Mesenchymal stem cell (in vitro differentiated cells and primary cell): ENCODE results near the gene NOC2L.
A peak's percentile ranks its signal among the peaks of the same experiment; 100 is the strongest.

Source experiments
- DNase-seq: peaks from one replicate; pipeline ENCODE4 v3.0.0-alpha.2; 2013
- H2AFZ ChIP-seq: one replicate; pipeline ENCODE4 v1.6.1; 2013; ENCODE audit warnings: low read depth, mild to moderate bottlenecking, control low read depth, inconsistent platforms, low read length, moderate library complexity
- H2AK5ac ChIP-seq: 2 replicates; pipeline ENCODE4 v1.6.1; 2013; ENCODE audit warnings: low read length, moderate library complexity, mild to moderate bottlenecking, inconsistent platforms; ENCODE audit not compliant: severe bottlenecking
- H2BK120ac ChIP-seq: one replicate; pipeline ENCODE4 v1.6.1; 2013; ENCODE audit warnings: low read depth, mild to moderate bottlenecking, inconsistent platforms, low read length, moderate library complexity
- H2BK12ac ChIP-seq, 2 experiments: one replicate each; pipeline ENCODE4 v1.6.1; 2013; ENCODE audit warnings: inconsistent platforms in 2 of 2, low read length in 2 of 2, mild to moderate bottlenecking in 2 of 2, moderate library complexity in 2 of 2, control low read depth in 1 of 2
- H2BK15ac ChIP-seq: one replicate; pipeline ENCODE4 v1.6.1; 2013; ENCODE audit warnings: mild to moderate bottlenecking, low read depth, inconsistent platforms; ENCODE audit not compliant: poor library complexity, severe bottlenecking
- H2BK5ac ChIP-seq: 2 replicates; pipeline ENCODE4 v1.6.1; 2013; ENCODE audit warnings: low read depth, mild to moderate bottlenecking, low read length, control low read depth, inconsistent platforms; ENCODE audit not compliant: poor library complexity, severe bottlenecking
- H3K14ac ChIP-seq, 2 experiments: one replicate each; pipeline ENCODE4 v1.6.1; 2013; ENCODE audit warnings: inconsistent platforms in 2 of 2, low read length in 2 of 2, control low read depth in 1 of 2, mild to moderate bottlenecking in 1 of 2, moderate library complexity in 1 of 2
- H3K18ac ChIP-seq, 2 experiments: one replicate each; pipeline ENCODE4 v1.6.1; 2013; ENCODE audit warnings: inconsistent platforms in 2 of 2, low read length in 2 of 2, control low read depth in 1 of 2, low read depth in 1 of 2, mild to moderate bottlenecking in 1 of 2
- H3K23ac ChIP-seq, 2 experiments: one replicate each; pipeline ENCODE4 v1.6.1; 2013; ENCODE audit warnings: inconsistent platforms in 2 of 2, low read length in 2 of 2, mild to moderate bottlenecking in 2 of 2, moderate library complexity in 2 of 2, control low read depth in 1 of 2
- H3K27ac ChIP-seq: 2 replicates; pipeline ENCODE4 v1.5.1; 2013; ENCODE audit warnings: mild to moderate bottlenecking, moderate library complexity, low read length, control low read depth, inconsistent platforms; ENCODE audit not compliant: poor library complexity, severe bottlenecking
- H3K27me3 ChIP-seq, 2 experiments: 2 replicates each; pipeline versions ENCODE4 v1.6.1 to v1.7.0; 2013; ENCODE audit warnings: low read length in 2 of 2, mild to moderate bottlenecking in 2 of 2, moderate library complexity in 2 of 2, control low read depth in 1 of 2, inconsistent platforms in 1 of 2; ENCODE audit not compliant: control insufficient read depth in 1 of 2, insufficient read depth in 1 of 2
- H3K36me3 ChIP-seq, 2 experiments: 2 replicates each; pipeline versions ENCODE4 v1.6.1 to v1.7.0; 2013; ENCODE audit warnings: low read length in 2 of 2, control low read depth in 1 of 2, inconsistent platforms in 1 of 2, low read depth in 1 of 2, mild to moderate bottlenecking in 1 of 2; ENCODE audit not compliant: insufficient read depth in 2 of 2, control insufficient read depth in 1 of 2
- H3K4ac ChIP-seq, 2 experiments: one replicate each; pipeline ENCODE4 v1.6.1; 2013; ENCODE audit warnings: inconsistent platforms in 2 of 2, low read length in 2 of 2, mild to moderate bottlenecking in 2 of 2, moderate library complexity in 2 of 2, control low read depth in 1 of 2, low read depth in 1 of 2
- H3K4me1 ChIP-seq: 2 replicates; pipeline ENCODE4 v1.6.1; 2013; ENCODE audit warnings: low read depth, low read length, control low read depth; ENCODE audit not compliant: control insufficient read depth, insufficient read depth
- H3K4me2 ChIP-seq: 2 replicates; pipeline ENCODE4 v1.6.1; 2013; ENCODE audit warnings: low read length, mild to moderate bottlenecking, inconsistent platforms; ENCODE audit not compliant: poor library complexity, severe bottlenecking
- H3K4me3 ChIP-seq, 2 experiments: 2 replicates each; pipeline versions ENCODE4 v1.5.1 to v1.7.0; 2013; ENCODE audit warnings: low read length in 2 of 2, mild to moderate bottlenecking in 2 of 2, control low read depth in 1 of 2, low read depth in 1 of 2; ENCODE audit not compliant: insufficient read depth in 1 of 2
- H3K79me1 ChIP-seq: replicated peaks from 2 replicates; pipeline ENCODE4 v1.6.1; 2013; ENCODE audit warnings: mild to moderate bottlenecking, control low read depth, low read length, inconsistent platforms; ENCODE audit not compliant: poor library complexity, severe bottlenecking
- H3K9ac ChIP-seq: 2 replicates; pipeline ENCODE4 v1.7.0; 2013; ENCODE audit warnings: mild to moderate bottlenecking, low read length, moderate library complexity
- H3K9me3 ChIP-seq: 2 replicates; pipeline ENCODE4 v1.7.0; 2013; ENCODE audit warnings: mild to moderate bottlenecking, low read length; ENCODE audit not compliant: control insufficient read depth
- H4K8ac ChIP-seq: one replicate; pipeline ENCODE4 v1.6.1; 2013; ENCODE audit warnings: inconsistent platforms, mild to moderate bottlenecking, low read length, moderate library complexity
- H4K91ac ChIP-seq: one replicate; pipeline ENCODE4 v1.6.1; 2013; ENCODE audit warnings: mild to moderate bottlenecking, low read length, inconsistent platforms
- WGBS: methylation state at CpG from one replicate; pipeline ENCODE4 v1.1.7; 2013; ENCODE audit warnings: mixed read lengths; 5-methylcytosine and 5-hydroxymethylcytosine counted together

The NOC2L gene

GRCh38 chr1:932776-933602 is 26.1 kb downstream of the NOC2L start:
- Histone ChIP-seq H3K9ac (no peak overlapping the region), H2AK5ac (no peak overlapping the region), H3K79me1 (no peaks in the 10 kb centered on the region), H2BK5ac (no peak overlapping the region), H2BK15ac (no peak overlapping the region), H2BK120ac (no peak overlapping the region), H2AFZ (no peak overlapping the region), H3K14ac (no peak overlapping the region), H3K4ac (no peak overlapping the region), H3K23ac (no peak overlapping the region), H3K36me3 (peaks cover 0 to 2% of the 10 kb centered on the region in 2 experiments), H3K4me3 (no peak overlapping the region), H3K27ac (no peak overlapping the region), H2BK12ac (no peak overlapping the region), H3K9me3 (no peaks in the 10 kb centered on the region), H4K8ac (no peak overlapping the region), H3K18ac (peak overlapping the region in 1 of 2 experiments; percentile 0), H3K4me1 (peaks cover 30% of the 10 kb centered on the region), H4K91ac (no peak overlapping the region), H3K4me2 (no peak overlapping the region), H3K27me3 (peaks cover 38 to 73% of the 10 kb centered on the region in 2 experiments)
- 74% methylated on average over 25 of the region's 25 CpGs for WGBS
- no peak for DNase-seq

- Histone ChIP-seq H3K18ac (no peak overlapping the region), H3K9me3 (no peaks in the 10 kb centered on the region), H4K91ac (no peak overlapping the region), H2BK5ac (no peak overlapping the region), H3K9ac (no peak overlapping the region), H3K27ac (no peak overlapping the region), H2BK15ac (no peak overlapping the region), H3K14ac (no peak overlapping the region), H2AFZ (no peak overlapping the region), H3K4me2 (no peak overlapping the region), H2BK12ac (no peak overlapping the region), H3K4me1 (peaks cover 28% of the 10 kb centered on the region), H3K36me3 (peaks cover 0 to 2% of the 10 kb centered on the region in 2 experiments), H3K27me3 (peaks cover 41 to 82% of the 10 kb centered on the region in 2 experiments), H4K8ac (no peak overlapping the region), H2BK120ac (no peak overlapping the region), H3K79me1 (no peaks in the 10 kb centered on the region), H3K23ac (no peak overlapping the region), H3K4ac (no peak overlapping the region), H2AK5ac (no peak overlapping the region), H3K4me3 (no peak overlapping the region)
- WGBS, result 43% methylated on average over 16 of the region's 16 CpGs
- no peak for DNase-seq
Observed at GRCh38 chr1:932173-932510, 26.9 kb downstream of the NOC2L start.

- no peak for DNase-seq
- Histone ChIP-seq H4K8ac (no peak overlapping the region), H3K9ac (no peak overlapping the region)
Observed at GRCh38 chr1:931380-932172, 27.5 kb downstream of the NOC2L start.

GRCh38 chr1:930633-931138 is 28.4 kb downstream of the NOC2L start:
- Histone ChIP-seq H3K36me3 (peaks cover 0 to 2% of the 10 kb centered on the region in 2 experiments), H3K14ac (no peak overlapping the region), H3K27me3 (peaks cover 47 to 84% of the 10 kb centered on the region in 2 experiments), H3K4me1 (peaks cover 29% of the 10 kb centered on the region), H3K79me1 (no peaks in the 10 kb centered on the region), H2BK120ac (no peak overlapping the region), H4K8ac (no peak overlapping the region), H3K23ac (no peak overlapping the region), H4K91ac (no peak overlapping the region), H2BK12ac (no peak overlapping the region), H3K9ac (no peak overlapping the region), H2BK15ac (no peak overlapping the region), H3K18ac (no peak overlapping the region), H2BK5ac (no peak overlapping the region), H3K9me3 (no peaks in the 10 kb centered on the region), H3K27ac (no peak overlapping the region), H3K4ac (no peak overlapping the region), H3K4me3 (no peak overlapping the region), H2AFZ (no peak overlapping the region), H3K4me2 (no peak overlapping the region), H2AK5ac (no peak overlapping the region)
- 81% methylated on average over 18 of the region's 18 CpGs for WGBS
- DNase-seq, result no peak

More at GRCh38 chr1:931380-932172, 27.5 kb downstream of the NOC2L start:
- H3K14ac ChIP-seq, result no peak overlapping the region
- no peak overlapping the region for H3K27ac ChIP-seq
- no peak overlapping the region for H3K4me3 ChIP-seq
- peaks cover 0 to 2% of the 10 kb centered on the region in 2 experiments for H3K36me3 ChIP-seq
- H3K18ac ChIP-seq, result peak overlapping the region in 1 of 2 experiments; percentile 15
- 49% methylated on average over 12 of the region's 15 CpGs for WGBS
- H3K4me1 ChIP-seq, result peaks cover 29% of the 10 kb centered on the region
- H2BK5ac ChIP-seq, result no peak overlapping the region
- no peak overlapping the region for H3K23ac ChIP-seq
- H3K79me1 ChIP-seq, result no peaks in the 10 kb centered on the region
- H2BK15ac ChIP-seq, result no peak overlapping the region
- no peak overlapping the region for H4K91ac ChIP-seq
- no peak overlapping the region for H3K4ac ChIP-seq
- no peak overlapping the region for H2BK120ac ChIP-seq
- no peak overlapping the region for H3K4me2 ChIP-seq
- H2AFZ ChIP-seq, result no peak overlapping the region
- H2BK12ac ChIP-seq, result no peak overlapping the region
- no peak overlapping the region for H2AK5ac ChIP-seq
- peaks cover 42 to 82% of the 10 kb centered on the region in 2 experiments for H3K27me3 ChIP-seq
- no peaks in the 10 kb centered on the region for H3K9me3 ChIP-seq
